SHP77 treated with DMSO at 0.1 percent for 48 hours (cell line): ENCODE data around the gene MORC3.
A peak's percentile ranks its signal among the peaks of the same experiment; 100 is the strongest.
"Not testable (repeated sequence)": the region's sequence is repeated elsewhere in the genome, so short reads cannot be mapped to it uniquely, and the experiment has no call there.

Source experiments
- DNase-seq: peaks from one replicate; lab custom pipeline; 2025; lab: John Stamatoyannopoulos, UW

Gene MORC3

GRCh38 chr21:36322083-36322424 lies 2.1 kb downstream of the MORC3 start:
- DNase-seq = no peak

GRCh38 chr21:36323032-36323431 lies 3.0 kb downstream of the MORC3 start:
- DNase-seq = no peak

GRCh38 chr21:36325373-36326010 lies 5.5 kb downstream of the MORC3 start:
- DNase-seq = no peak

- peak; percentile 12 for DNase-seq
These were observed 10.9 kb downstream of the MORC3 start for GRCh38 chr21:36330904-36331303.

GRCh38 chr21:36337099-36337509 lies 17.1 kb downstream of the MORC3 start:
- no peak for DNase-seq

DNA sequence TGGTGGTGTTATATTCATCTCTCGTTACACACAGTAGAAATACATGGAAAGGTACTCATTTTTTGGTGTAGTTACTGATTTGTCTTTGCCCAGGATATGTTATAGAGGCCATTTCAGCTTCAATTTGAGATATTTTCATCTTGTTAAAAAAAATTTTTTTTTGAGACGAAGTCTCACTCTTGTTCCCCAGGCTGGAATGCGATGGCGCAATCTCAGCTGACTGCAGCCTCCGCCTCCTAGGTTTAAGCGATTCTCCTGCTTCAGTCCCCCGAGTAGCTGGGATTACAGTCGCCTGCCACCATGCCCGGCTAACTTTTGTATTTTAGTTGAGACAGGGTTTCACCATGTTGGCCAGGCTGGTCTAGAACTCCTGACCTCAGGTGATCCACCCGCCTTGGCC lies 19.0 kb downstream of the MORC3 start:
- DNase-seq = no peak

- not testable (repeated sequence) for DNase-seq
These were observed 22.6 kb downstream of the MORC3 start for GRCh38 chr21:36342581-36342980.

DNA sequence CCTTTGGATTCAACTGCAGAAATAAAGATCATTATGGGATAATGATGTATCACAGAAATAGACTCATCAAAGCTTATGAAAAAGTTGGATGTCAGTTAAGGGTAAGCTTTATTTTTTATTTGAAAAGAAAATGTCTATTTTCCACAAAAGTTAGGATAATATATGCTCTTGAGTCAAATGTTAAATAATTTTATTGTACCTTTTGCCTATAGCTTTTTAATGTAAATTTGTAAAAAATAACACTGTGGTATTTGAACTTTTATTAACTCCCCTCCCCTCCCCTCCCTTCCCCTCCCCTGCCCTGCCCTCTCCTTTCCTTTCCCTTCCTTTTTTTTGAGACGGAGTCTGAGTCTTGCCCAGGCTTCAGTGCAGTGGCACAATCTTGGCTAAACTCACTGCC lies 24.9 kb downstream of the MORC3 start:
- DNase-seq = no peak

- DNase-seq = no peak
These were observed 27.4 kb downstream of the MORC3 start for GRCh38 chr21:36347278-36347961.

- no peak for DNase-seq
These were observed 27.9 kb downstream of the MORC3 start for GRCh38 chr21:36347962-36348328.

GRCh38 chr21:36349315-36349714 lies 29.3 kb downstream of the MORC3 start:
- no peak for DNase-seq

- no peak for DNase-seq
These were observed 30.4 kb downstream of the MORC3 start for GRCh38 chr21:36350282-36350910.

GRCh38 chr21:36354918-36355680 lies 35.1 kb downstream of the MORC3 start:
- no peak for DNase-seq

DNA sequence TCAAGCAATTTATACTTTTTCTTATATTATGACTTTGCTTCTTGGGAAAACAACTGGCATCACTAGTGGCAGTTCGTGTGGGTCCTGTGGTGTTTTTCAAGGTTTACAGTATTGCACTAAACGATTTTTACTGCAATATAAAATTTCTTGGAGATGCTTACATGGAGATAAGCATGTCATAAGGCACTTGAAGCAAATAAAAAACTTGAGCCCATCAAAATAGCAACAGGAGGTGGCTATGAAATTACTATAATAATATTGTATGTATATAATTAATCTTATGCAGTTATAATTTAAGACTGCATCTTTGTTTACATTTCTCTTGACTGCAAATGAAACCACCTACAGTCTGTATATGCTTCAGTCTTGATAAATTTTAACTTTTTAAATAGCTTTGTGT lies 35.9 kb downstream of the MORC3 start:
- DNase-seq = no peak

DNA sequence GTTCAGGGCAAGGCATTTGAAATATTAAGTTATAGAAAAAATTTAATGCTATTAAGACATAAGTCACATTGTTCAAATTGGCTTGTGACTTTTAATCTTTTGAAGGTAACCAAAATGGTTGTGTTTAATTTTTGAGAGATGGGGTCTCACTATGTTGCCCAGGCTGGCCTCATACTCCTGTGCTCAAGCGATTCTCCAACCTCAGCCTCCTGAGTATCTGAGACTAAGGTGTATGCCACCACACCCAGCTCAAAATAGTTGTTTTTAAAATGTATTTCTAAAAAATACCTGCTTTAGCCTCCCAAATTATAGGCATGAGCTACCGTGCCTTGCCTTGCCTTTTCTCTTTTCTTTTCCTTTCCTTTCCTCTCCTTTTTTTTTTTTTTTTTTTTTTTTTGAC lies 39.2 kb downstream of the MORC3 start:
- DNase-seq = no peak

DNA sequence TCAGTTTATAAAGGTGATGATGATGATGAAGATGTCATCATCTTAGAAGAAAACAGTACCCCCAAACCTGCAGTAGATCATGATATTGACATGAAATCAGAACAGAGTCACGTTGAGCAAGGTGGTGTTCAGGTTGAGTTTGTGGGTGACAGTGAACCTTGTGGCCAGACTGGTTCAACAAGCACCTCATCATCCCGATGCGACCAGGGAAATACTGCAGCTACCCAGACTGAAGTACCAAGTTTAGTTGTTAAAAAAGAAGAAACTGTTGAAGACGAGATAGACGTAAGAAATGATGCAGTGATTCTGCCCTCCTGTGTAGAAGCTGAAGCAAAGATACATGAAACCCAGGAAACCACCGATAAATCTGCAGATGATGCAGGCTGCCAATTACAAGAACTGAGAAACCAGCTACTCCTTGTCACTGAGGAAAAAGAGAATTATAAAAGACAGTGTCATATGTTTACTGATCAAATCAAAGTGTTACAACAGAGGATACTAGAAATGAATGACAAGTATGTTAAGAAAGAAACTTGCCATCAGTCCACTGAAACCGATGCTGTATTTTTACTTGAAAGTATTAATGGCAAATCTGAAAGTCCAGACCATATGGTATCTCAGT lies 49.2 kb downstream of the MORC3 start:
- no peak for DNase-seq

DNA sequence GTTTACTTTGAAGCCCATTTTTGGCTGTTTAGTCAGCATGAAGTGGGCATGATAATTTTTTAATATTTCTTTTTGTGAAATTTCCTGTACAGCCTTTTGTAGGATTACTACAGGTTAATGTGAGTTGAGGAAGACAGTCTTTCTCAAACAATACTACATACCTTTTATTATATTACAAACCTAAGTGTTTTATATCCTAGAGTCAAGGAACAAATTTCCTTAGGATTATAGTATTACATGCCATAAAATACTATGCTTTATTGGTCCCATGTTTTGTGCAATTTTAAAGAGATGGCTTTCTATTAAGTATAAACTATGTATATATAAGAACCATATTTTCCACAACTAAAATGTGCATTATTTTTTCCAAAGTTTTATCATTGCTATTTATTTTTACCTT lies 56.0 kb downstream of the MORC3 start:
- DNase-seq = no peak

DNA sequence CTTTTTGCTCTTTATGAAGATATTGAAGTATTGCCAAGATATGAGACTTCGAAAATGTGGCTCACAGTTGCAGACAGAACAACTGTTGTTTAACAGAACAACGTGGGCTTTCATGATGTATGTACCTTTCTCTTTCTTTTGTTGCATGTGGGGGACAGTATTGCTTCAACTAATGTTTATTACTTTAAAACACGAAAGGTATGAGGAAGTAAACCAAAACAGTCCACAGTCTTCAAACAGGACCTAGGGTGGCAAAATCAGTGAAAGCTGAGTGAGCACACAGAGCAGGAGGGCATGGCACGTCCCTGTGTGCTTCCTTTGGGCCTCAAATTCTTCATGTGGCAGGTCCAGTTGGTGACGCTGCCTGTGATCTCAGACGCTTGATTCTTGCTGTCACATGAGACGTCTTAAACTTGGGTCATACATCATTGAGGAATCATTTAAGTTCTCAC lies 57.4 kb downstream of the MORC3 start:
- no peak for DNase-seq

DNA sequence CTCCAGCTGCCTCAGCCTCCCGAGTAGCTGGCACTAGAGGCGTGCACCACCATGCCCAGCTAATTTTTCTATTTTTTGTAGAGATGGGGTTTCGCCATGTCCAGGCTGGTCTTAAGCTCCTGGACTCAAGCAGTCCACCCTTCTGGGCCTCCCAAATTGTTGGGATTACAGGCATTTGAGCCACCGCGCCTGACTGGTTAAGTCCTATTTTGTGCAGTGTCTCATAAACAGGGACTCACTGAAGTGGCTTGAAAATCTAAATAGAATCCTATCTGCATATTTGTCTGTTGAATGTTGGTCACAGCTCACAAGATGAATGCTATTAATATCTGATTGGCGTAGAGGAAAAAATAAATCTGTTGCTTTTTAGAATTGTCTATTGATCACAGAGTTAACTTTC lies 59.3 kb downstream of the MORC3 start:
- no peak for DNase-seq

DNA sequence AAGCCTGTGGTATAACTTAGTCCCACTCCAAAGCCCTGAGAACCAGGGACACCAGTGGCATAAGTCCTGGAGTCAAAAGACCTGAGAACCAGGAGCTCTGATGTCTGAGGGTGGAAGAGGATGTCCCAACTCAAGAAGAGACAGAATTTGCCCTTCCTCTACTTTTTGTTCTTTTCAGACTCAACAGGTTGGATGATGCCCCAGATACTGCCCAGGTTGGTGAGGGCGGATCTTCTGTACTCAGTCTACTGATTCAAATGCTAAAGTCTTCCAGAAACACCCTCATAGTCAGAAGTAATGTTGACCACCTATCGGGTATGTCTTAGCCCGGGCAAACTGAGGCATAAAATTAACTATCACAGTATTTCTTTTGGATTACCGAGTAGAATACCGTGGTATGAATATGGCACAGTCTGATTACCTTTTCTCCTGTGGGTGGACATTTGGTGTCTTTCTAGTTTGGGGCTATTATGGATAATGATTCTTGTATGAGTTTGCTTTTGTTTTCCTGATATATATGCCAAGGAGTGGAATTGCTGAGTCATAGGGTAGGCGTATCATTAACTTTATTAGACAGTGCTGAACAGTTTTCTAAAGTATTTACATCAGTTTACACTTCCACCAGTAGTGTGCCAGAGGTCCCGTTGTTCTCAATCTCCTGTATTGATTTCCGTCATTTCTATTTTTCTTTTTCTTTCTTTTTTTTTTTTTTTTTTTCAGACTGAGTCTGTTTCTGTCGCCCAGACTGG lies 62.0 kb downstream of the MORC3 start:
- DNase-seq = no peak

DNA sequence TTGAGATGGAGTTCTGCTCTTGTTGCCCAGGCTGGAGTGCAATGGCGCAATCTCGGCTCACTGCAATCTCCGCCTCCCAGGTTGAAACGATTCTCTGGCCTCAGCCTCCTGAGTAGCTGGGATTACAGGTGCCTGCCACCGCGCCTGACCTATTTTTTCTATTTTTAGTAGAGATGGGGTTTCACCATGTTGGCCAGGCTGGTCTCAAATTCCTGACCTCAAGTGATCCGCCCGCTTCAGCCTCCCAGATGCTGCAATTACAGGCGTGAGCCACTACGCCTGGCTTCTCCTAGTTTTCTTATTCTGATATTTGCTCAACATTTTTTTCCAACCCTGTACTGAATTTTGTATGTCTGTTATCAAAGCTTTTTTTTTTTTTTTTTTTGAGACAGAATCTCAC lies 62.7 kb downstream of the MORC3 start:
- not testable (repeated sequence) for DNase-seq

DNA sequence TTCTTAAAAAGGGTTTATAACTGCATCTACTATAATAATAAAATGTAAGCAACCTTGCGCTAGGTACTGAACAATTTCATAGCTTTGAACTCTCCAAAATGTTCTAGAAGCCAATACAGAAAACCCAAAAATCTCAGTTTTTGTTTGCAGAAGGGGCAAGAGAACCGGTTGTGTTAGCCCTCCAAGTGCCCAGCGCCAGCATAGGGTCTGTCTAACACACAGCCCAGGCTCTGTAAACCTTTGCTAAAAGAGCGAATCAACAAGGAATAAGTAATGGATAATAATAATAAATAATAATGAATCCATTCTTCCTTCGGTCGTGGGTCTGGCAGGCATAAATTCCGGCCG lies 64.9 kb downstream of the MORC3 start:
- no peak for DNase-seq
